Neural crest cell (in vitro differentiated cells): ENCODE measurements around the gene RGS11. TPM values are rescaled to one million over a fixed set of nuclear protein-coding genes. Genes with fewer than 3 reads are reported as not detected.

Source experiments
- DNase-seq: peaks from one replicate; pipeline ENCODE4 v3.0.0; 2021; ENCODE audit warnings: low read depth, mixed read lengths, low spot score
- H3K27ac Mint-ChIP-seq: one replicate; pipeline ENCODE4 v1.8.0; 2021; ENCODE audit warnings: mild to moderate bottlenecking, mixed read lengths; ENCODE audit not compliant: unreplicated experiment
- H3K27me3 Mint-ChIP-seq: 2 replicates; pipeline ENCODE4 v1.8.0; 2021; ENCODE audit warnings: low read depth, mild to moderate bottlenecking, mixed read lengths
- H3K36me3 Mint-ChIP-seq: 2 replicates; pipeline ENCODE4 v1.8.0; 2021; ENCODE audit warnings: low read depth, mild to moderate bottlenecking, mixed read lengths
- H3K4me1 Mint-ChIP-seq: 2 replicates; pipeline ENCODE4 v1.8.0; 2021; ENCODE audit warnings: mixed read lengths
- H3K4me3 Mint-ChIP-seq: one replicate; pipeline ENCODE4 v1.8.0; 2021; ENCODE audit warnings: mild to moderate bottlenecking, mixed read lengths
- H3K9me3 Mint-ChIP-seq: 2 replicates; pipeline ENCODE4 v1.8.0; 2021; ENCODE audit warnings: mixed read lengths
- long read RNA-seq: library from polyadenylated mRNA; unstranded; transcript quantifications from one replicate; pipeline ENCODE4 v2.0.0, GENCODE V29; 2020
- total RNA-seq: library from RNA; stranded (reverse); gene quantifications from 2 replicates; pipeline ENCODE4 v1.2.1, GENCODE V29; 2021
- TF ChIP-seq, protein P1 (sequence below): fragments of 200-600 bp; sonication (generic); conservative IDR thresholded peaks from 2 replicates; pipeline ENCODE4 v1.5.0; 2021; ENCODE audit warnings: antibody characterized with exemption, mild to moderate bottlenecking

Gene RGS11
- 1.9 and 2.8 TPM in 2 replicates for total RNA-seq
- long read RNA-seq: 0 reads

DNA sequence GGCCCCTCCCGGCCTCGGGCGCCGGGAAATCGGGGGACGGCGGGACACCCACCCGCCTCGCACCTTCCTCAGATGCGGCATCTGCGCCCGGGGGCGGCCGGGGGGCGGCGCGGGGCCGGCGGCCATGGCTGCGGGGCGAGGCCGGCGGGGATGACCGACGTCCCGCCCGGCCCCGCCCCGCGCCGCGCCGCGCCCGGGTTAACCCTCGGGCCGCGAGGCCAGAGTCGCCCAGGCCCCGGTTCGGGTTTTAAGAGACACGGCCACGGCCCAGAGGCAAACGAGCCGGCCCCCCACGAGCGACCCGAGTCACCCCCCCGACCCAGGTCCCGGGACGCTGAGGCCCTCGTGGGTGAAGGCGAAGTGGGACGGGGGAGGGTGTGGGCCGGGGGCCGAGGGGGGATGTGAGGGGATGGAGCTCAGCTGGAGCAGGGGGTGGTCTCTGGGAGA lies at the start of gene RGS11:
Gene RGS11 (minus strand): TSS at position 159 of the 447 bp plus-strand sequence. CDS start 33 bp downstream, at position 126.
- H3K27ac Mint-ChIP-seq: no peak within 1 kb of the TSS
- peaks cover 54% of the 10 kb centered on the region for H3K27me3 Mint-ChIP-seq

DNA sequence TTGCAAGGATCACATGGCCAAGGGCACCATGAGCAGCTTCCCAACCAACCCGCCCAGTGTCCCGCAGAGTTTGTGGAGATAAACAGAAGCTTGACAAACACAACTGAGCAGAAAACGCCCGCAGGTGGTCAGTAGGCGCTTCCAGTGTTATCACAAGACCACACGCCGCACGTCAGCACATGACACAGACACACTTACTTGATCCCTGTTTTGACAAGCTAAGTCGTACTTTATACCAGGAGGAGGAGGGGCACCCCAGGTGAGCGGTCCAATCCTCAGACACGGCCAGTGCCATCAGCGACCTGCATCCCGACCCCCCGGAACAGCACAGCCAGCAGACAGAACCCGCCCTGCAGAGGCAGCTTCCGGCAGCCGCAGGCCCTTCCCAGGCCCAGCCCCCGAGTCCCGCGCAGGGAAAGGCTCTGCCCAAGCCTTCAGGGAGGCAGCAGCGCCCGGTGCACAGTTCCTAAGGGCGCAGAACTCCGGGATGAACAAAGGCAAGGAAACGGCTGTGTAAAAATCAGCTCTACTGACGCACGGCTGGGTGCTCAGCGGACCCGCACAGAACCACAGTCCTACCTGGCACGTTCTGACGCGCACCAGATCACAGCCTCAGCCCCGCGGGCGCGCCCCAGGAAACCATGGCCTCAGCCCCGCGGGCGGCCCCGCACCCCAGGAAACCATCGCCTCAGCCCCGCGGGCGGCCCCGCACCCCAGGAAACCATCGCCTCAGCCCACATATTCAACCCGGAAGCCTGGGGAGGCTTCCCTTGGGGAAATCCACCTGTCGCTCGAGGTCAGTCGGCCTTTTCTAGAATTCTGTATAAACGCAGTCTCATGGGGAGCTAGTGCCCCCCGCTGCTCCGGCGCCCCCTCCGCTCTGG lies 48.9 kb upstream of the RGS11 start:
- Mint-ChIP-seq H3K27me3 (no peaks in the 10 kb centered on the region), H3K4me3 (no peak overlapping the region)
- TF ChIP-seq, protein P1, sequence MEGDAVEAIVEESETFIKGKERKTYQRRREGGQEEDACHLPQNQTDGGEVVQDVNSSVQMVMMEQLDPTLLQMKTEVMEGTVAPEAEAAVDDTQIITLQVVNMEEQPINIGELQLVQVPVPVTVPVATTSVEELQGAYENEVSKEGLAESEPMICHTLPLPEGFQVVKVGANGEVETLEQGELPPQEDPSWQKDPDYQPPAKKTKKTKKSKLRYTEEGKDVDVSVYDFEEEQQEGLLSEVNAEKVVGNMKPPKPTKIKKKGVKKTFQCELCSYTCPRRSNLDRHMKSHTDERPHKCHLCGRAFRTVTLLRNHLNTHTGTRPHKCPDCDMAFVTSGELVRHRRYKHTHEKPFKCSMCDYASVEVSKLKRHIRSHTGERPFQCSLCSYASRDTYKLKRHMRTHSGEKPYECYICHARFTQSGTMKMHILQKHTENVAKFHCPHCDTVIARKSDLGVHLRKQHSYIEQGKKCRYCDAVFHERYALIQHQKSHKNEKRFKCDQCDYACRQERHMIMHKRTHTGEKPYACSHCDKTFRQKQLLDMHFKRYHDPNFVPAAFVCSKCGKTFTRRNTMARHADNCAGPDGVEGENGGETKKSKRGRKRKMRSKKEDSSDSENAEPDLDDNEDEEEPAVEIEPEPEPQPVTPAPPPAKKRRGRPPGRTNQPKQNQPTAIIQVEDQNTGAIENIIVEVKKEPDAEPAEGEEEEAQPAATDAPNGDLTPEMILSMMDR: no peak

More for the DNA sequence above, at the start of gene RGS11:
- H3K4me1 Mint-ChIP-seq: no peaks in the 10 kb centered on the region
- no peak for DNase-seq
- TF ChIP-seq, protein P1: no peak
- H3K36me3 Mint-ChIP-seq: no peaks in the 10 kb centered on the region
- H3K9me3 Mint-ChIP-seq: no peaks in the 10 kb centered on the region
- H3K4me3 Mint-ChIP-seq: peak within 1 kb of the TSS; percentile 80

DNA sequence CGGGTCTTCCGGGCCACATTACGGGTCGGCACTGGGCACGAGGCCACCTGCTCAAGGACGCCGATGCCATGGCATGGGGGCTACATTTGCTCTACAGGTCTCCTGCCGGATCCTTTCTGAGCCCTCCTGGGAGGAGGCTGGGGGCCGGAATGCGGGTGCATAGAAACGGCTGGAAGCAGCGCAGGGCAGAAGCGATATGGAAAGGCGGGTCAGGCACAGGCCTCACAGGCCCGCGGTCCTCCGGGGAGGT lies 48.4 kb upstream of the RGS11 start:
- no peaks in the 10 kb centered on the region for H3K36me3 Mint-ChIP-seq
- H3K9me3 Mint-ChIP-seq: no peaks in the 10 kb centered on the region
- no peak overlapping the region for H3K27ac Mint-ChIP-seq

More for the DNA sequence above, 48.9 kb upstream of the RGS11 start:
- H3K27ac Mint-ChIP-seq: peak overlapping the region; percentile 71
- H3K36me3 Mint-ChIP-seq: no peaks in the 10 kb centered on the region
- H3K4me1 Mint-ChIP-seq: peaks cover 5% of the 10 kb centered on the region
- no peaks in the 10 kb centered on the region for H3K9me3 Mint-ChIP-seq
- no peak for DNase-seq

DNA sequence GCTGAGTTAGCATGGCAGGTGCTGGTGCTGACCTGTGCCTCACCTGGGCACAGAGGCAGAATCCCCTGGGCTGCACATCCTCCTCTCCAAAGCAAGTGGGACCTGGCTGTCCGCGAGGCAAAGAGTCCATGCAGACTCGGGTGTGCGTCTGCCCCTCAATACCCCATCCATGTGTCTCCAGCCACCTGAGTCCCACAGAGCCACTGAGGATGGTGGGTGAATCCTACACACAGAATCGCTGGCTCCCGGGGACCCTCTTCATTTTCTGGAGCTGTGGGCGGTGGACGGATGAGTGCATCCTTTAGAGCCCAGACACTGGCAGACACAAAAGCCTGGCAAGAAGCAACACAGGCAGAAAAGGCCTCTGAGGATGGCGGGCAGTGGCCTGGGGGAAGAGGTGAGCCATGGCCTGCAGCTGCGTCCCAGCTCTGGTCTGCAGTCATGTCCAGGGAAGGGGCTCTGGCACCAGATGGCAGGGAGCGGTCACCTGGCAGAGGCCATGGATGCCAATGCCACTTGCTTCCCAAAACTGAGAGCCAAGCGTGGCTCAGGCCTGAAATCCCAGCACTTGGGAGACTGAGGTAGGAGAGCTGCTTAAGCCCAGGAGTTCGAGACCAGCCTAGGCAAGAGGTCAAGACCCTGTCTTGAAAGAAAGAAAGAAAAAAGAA lies 46.9 kb upstream of the RGS11 start:
- no peak for DNase-seq
- Mint-ChIP-seq H3K27me3 (no peaks in the 10 kb centered on the region), H3K27ac (no peak overlapping the region), H3K4me3 (no peak overlapping the region), H3K9me3 (no peaks in the 10 kb centered on the region), H3K4me1 (peaks cover 20% of the 10 kb centered on the region), H3K36me3 (no peaks in the 10 kb centered on the region)
- TF ChIP-seq, protein P1: no peak

More for the DNA sequence above, 48.4 kb upstream of the RGS11 start:
- Mint-ChIP-seq H3K4me1 (peaks cover 6% of the 10 kb centered on the region), H3K27me3 (no peaks in the 10 kb centered on the region), H3K4me3 (no peak overlapping the region)
- TF ChIP-seq, protein P1: no peak
- DNase-seq: no peak

DNA sequence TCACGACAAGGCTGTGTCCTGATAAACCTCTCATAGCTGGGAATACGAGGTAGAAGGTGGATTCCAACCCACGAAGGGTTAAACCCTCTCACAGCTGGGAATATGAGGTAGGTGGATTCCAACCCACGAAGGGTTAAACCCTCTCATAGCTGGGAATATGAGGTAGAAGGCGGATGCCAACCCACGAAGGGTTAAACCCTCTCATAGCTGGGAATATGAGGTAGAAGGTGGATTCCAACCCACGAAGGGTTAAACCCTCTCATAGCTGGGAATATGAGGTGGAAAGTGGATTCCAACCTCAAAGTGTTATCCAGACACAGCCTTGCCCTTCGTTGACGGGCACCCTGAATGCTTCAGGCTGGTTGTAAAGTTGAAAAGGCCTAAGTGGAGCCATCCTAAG lies 45.8 kb upstream of the RGS11 start:
- H3K36me3 Mint-ChIP-seq: no peaks in the 10 kb centered on the region
- no peaks in the 10 kb centered on the region for H3K9me3 Mint-ChIP-seq
- DNase-seq: no peak
- H3K4me1 Mint-ChIP-seq: peaks cover 18% of the 10 kb centered on the region
- H3K27ac Mint-ChIP-seq: peak overlapping the region; percentile 75
- H3K27me3 Mint-ChIP-seq: no peaks in the 10 kb centered on the region
- TF ChIP-seq, protein P1: no peak
- H3K4me3 Mint-ChIP-seq: no peak overlapping the region
